ENCODE data around the gene ENAH.
"Not testable (repeated sequence)": the region's sequence is repeated elsewhere in the genome, so short reads cannot be mapped to it uniquely, and the experiment has no call there.

Gene ENAH

DNA sequence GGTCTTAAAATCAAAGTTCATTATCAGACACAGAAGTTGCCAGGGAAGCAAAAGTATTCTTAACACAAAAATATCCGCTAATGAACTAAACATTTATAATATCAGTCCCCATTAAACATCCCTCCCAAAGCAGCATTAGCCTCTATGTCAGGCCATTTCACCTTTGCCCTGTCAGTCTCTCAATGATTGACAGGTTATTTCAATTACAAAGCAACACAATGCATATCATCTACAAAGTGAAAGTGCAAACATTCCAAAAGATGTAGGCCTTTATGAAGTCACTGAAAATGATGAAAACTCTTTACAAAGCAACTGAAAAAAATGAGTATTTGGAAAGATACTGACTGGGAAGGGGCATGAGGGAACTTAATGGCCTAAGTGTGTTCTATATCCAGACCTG is 14.1 kb downstream of the ENAH start:
- H3K27me3 Mint-ChIP-seq, result peaks cover 4% of the 10 kb centered on the region
- H3K4me3 Mint-ChIP-seq, result no peak overlapping the region
- H3K9me3 Mint-ChIP-seq (ENCODE audit: low read depth), result no peaks in the 10 kb centered on the region
- no peaks in the 10 kb centered on the region for H3K4me1 Mint-ChIP-seq (ENCODE audit: low read depth)
- no peak overlapping the region for H3K27ac Mint-ChIP-seq
- H3K36me3 Mint-ChIP-seq, result peaks cover 3% of the 10 kb centered on the region

GRCh38 chr1:225637651-225638199 is 15.2 kb downstream of the ENAH start:
- Mint-ChIP-seq H3K4me1 (ENCODE audit: low read depth) (no peaks in the 10 kb centered on the region), H3K27ac (no peak overlapping the region), H3K9me3 (ENCODE audit: low read depth) (no peaks in the 10 kb centered on the region), H3K27me3 (peaks cover 2% of the 10 kb centered on the region), H3K36me3 (no peaks in the 10 kb centered on the region), H3K4me3 (no peak overlapping the region)

- not testable (repeated sequence) for H3K27me3 Mint-ChIP-seq; H3K4me3 Mint-ChIP-seq; H3K27ac Mint-ChIP-seq; H3K9me3 Mint-ChIP-seq (ENCODE audit: low read depth); H3K4me1 Mint-ChIP-seq (ENCODE audit: low read depth); H3K36me3 Mint-ChIP-seq
Measured at GRCh38 chr1:225636992-225637391, 15.9 kb downstream of the ENAH start.

DNA sequence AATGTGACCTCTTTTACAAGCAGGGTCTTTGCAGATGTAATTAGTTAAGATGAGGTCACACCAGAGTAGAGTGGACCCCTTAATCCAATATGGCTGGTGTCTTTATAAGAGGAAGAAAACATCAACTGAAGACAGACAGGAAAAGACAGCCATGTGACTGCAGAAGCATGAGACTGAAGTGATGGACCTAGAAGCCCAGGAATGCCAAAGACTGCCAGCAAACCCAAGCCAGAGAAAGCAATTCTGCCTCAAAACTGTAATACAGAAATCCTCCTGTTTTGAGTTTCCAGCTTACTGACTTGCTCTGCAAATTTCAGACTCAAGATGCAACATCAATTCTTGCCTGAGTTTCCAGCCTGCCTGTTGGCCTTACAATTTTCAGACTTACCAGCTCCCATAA is 17.3 kb downstream of the ENAH start:
- Mint-ChIP-seq H3K27me3 (peaks cover 5% of the 10 kb centered on the region), H3K4me3 (no peak overlapping the region), H3K9me3 (ENCODE audit: low read depth) (no peaks in the 10 kb centered on the region), H3K27ac (no peak overlapping the region), H3K36me3 (no peaks in the 10 kb centered on the region), H3K4me1 (ENCODE audit: low read depth) (no peaks in the 10 kb centered on the region)

- not testable (repeated sequence) for H3K4me1 Mint-ChIP-seq (ENCODE audit: low read depth); H3K27me3 Mint-ChIP-seq; H3K36me3 Mint-ChIP-seq; H3K9me3 Mint-ChIP-seq (ENCODE audit: low read depth); H3K27ac Mint-ChIP-seq; H3K4me3 Mint-ChIP-seq
Measured at GRCh38 chr1:225632836-225633235, 20.1 kb downstream of the ENAH start.

GRCh38 chr1:225631021-225631663 is 21.8 kb downstream of the ENAH start:
- no peak overlapping the region for H3K27ac Mint-ChIP-seq
- H3K9me3 Mint-ChIP-seq (ENCODE audit: low read depth), result no peaks in the 10 kb centered on the region
- no peak overlapping the region for H3K4me3 Mint-ChIP-seq
- peaks cover 4% of the 10 kb centered on the region for H3K27me3 Mint-ChIP-seq
- H3K36me3 Mint-ChIP-seq, result no peaks in the 10 kb centered on the region
- no peaks in the 10 kb centered on the region for H3K4me1 Mint-ChIP-seq (ENCODE audit: low read depth)

DNA sequence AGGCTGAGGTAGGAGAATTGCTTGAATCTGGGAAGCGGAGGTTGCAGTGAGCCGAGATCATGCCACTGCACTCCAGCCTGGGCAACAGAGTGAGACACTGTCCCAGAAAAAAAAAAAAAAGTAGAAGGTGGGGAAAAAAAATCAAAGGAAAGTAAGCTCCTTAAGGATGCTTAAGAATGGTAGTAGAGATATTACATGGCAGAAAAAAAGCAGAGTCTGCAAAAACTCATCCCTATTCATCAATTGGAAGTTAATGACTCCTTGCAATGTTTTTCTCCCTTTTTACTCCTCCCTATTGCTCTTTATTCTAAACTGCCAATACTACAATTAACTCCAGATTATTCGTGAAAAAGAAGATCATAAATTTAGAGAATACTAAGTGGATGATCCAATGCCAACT is 23.4 kb downstream of the ENAH start:
- Mint-ChIP-seq H3K4me3 (no peak overlapping the region), H3K4me1 (ENCODE audit: low read depth) (no peaks in the 10 kb centered on the region), H3K27ac (no peak overlapping the region), H3K27me3 (peaks cover 9% of the 10 kb centered on the region), H3K9me3 (ENCODE audit: low read depth) (no peaks in the 10 kb centered on the region), H3K36me3 (no peaks in the 10 kb centered on the region)

GRCh38 chr1:225628794-225629193 is 24.1 kb downstream of the ENAH start:
- not testable (repeated sequence) for H3K4me1 Mint-ChIP-seq (ENCODE audit: low read depth); H3K27ac Mint-ChIP-seq; H3K36me3 Mint-ChIP-seq; H3K4me3 Mint-ChIP-seq; H3K9me3 Mint-ChIP-seq (ENCODE audit: low read depth); H3K27me3 Mint-ChIP-seq

DNA sequence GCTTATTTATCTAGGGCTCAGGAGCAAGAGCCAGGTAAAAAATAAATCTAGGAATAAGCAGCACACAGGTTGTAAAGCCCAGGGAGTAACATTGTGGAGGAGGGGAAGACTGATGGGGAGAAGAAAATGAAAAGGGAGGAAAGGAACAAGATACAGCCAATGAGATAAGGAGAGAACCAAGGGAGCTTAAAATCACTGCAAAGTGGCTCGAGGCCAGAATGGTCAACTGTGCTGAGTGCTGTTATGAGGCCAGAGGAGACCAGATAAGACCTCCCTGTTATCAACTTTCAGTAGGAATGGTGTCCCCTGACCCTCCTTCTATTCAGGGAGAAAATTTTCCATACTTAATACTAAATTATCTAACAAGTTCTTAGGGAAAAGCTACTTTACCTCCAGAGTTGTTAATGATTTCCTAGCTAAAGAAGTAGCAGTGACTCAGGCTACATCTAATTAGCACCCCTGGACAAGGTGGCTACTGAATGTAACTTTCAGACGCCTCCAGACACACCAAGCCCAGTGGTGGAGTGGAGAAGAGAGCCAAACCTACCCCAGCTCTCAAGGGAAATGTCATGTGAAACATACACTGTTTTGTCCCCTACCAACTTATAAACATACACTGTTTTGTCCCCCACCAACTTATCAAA is 25.5 kb downstream of the ENAH start:
- Mint-ChIP-seq H3K27ac (no peak overlapping the region), H3K9me3 (ENCODE audit: low read depth) (no peaks in the 10 kb centered on the region), H3K4me3 (no peak overlapping the region), H3K36me3 (no peaks in the 10 kb centered on the region), H3K4me1 (ENCODE audit: low read depth) (no peaks in the 10 kb centered on the region), H3K27me3 (peaks cover 9% of the 10 kb centered on the region)

- Mint-ChIP-seq H3K4me1 (ENCODE audit: low read depth) (no peaks in the 10 kb centered on the region), H3K27me3 (peaks cover 9% of the 10 kb centered on the region), H3K9me3 (ENCODE audit: low read depth) (no peaks in the 10 kb centered on the region), H3K4me3 (no peak overlapping the region), H3K36me3 (no peaks in the 10 kb centered on the region), H3K27ac (no peak overlapping the region)
Measured at GRCh38 chr1:225626698-225627097, 26.2 kb downstream of the ENAH start.

DNA sequence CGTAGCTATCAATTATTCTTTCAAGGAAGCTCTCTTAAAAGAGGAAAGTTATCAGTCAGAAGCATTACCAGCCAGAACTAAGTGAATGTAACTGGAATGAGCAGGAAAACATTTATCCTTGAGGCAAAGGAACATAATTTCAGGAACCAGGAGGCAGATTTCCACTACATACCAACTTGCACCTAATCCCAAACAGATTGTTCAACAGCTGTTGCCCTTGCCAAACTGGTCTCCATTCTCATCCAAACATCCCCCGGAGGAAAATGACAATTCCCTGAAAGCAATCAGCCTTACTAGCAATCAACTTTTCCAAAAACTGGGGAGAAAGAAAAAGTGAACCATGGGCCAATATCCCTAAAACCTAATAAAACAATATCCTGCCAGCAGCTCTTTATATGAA is 35.0 kb downstream of the ENAH start:
- Mint-ChIP-seq H3K4me1 (ENCODE audit: low read depth) (no peaks in the 10 kb centered on the region), H3K27ac (no peak overlapping the region), H3K36me3 (no peaks in the 10 kb centered on the region), H3K4me3 (no peak overlapping the region), H3K27me3 (peaks cover 1% of the 10 kb centered on the region), H3K9me3 (ENCODE audit: low read depth) (no peaks in the 10 kb centered on the region)

- H3K4me3 Mint-ChIP-seq, result no peak overlapping the region
- peaks cover 1% of the 10 kb centered on the region for H3K27me3 Mint-ChIP-seq
- H3K36me3 Mint-ChIP-seq, result no peaks in the 10 kb centered on the region
- no peaks in the 10 kb centered on the region for H3K9me3 Mint-ChIP-seq (ENCODE audit: low read depth)
- H3K4me1 Mint-ChIP-seq (ENCODE audit: low read depth), result no peaks in the 10 kb centered on the region
- H3K27ac Mint-ChIP-seq, result no peak overlapping the region
Measured at GRCh38 chr1:225617479-225617878, 35.4 kb downstream of the ENAH start.

DNA sequence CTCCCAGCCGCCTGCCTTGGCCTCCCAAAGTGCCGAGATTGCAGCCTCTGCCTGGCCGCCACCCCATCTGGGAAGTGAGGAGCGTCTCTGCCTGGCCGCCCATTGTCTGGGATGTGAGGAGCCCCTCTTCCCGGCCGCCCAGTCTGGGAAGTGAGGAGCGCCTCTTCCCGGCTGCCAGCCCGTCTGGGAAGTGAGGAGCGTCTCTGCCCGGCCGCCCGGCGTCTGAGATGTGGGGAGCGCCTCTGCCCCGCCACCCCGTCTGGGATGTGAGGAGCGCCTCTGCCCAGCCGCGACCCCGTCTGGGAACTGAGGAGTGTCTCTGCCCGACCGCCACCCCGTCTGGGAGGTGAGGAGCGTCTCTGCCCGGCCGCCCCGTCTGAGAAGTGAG is 37.5 kb downstream of the ENAH start:
- not testable (repeated sequence) for H3K4me3 Mint-ChIP-seq; H3K27ac Mint-ChIP-seq; H3K9me3 Mint-ChIP-seq (ENCODE audit: low read depth); H3K36me3 Mint-ChIP-seq; H3K27me3 Mint-ChIP-seq; H3K4me1 Mint-ChIP-seq (ENCODE audit: low read depth)

DNA sequence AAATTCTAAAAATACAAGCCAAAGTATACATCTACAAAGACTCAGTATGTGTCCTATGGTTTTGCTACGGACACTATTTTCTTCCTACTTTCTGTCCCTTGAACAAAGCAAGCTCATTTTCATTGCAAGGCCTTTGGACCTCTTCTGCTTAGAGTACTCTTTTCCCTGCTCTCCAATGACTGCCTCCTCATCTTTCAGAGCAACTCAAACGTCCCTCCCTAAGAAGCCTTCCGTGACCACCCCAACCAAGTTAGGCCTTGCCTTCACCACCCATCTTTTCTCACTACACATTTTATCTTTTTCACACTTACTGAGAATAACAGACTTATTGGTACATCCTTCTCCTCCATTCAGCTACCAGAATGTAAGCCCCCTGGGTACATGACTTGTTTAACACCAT is 39.9 kb downstream of the ENAH start:
- Mint-ChIP-seq H3K9me3 (ENCODE audit: low read depth) (no peaks in the 10 kb centered on the region), H3K4me3 (no peak overlapping the region), H3K4me1 (ENCODE audit: low read depth) (no peaks in the 10 kb centered on the region), H3K27ac (no peak overlapping the region), H3K36me3 (no peaks in the 10 kb centered on the region), H3K27me3 (peaks cover 1% of the 10 kb centered on the region)

- H3K9me3 Mint-ChIP-seq (ENCODE audit: low read depth), result no peaks in the 10 kb centered on the region
- H3K4me3 Mint-ChIP-seq, result no peak overlapping the region
Measured at GRCh38 chr1:225612287-225612686, 40.6 kb downstream of the ENAH start.

More at GRCh38 chr1:225612287-225612686, 40.6 kb downstream of the ENAH start:
- no peaks in the 10 kb centered on the region for H3K4me1 Mint-ChIP-seq (ENCODE audit: low read depth)
- H3K36me3 Mint-ChIP-seq, result no peaks in the 10 kb centered on the region
- H3K27me3 Mint-ChIP-seq, result peaks cover 1% of the 10 kb centered on the region
- no peak overlapping the region for H3K27ac Mint-ChIP-seq

All from activated naive CD8-positive, alpha-beta T cell (primary cell).